A549 treated with DMSO at 1 μM for 4 hours (cell line): ENCODE results near the gene TREML2. TPM values are rescaled to one million over a fixed set of nuclear protein-coding genes. Genes with fewer than 3 reads are reported as not detected.

Experiments used
- total RNA-seq: library from RNA; stranded (reverse); fragments of 200-300 nt; extraction: Qiagen RNA extraction; gene quantifications from 5 replicates; pipeline ENCODE4 v1.2.3, GENCODE V29; 2022; ENCODE audit warnings: low read depth

Gene TREML2, protein sequence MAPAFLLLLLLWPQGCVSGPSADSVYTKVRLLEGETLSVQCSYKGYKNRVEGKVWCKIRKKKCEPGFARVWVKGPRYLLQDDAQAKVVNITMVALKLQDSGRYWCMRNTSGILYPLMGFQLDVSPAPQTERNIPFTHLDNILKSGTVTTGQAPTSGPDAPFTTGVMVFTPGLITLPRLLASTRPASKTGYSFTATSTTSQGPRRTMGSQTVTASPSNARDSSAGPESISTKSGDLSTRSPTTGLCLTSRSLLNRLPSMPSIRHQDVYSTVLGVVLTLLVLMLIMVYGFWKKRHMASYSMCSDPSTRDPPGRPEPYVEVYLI
- total RNA-seq, result not detected in 5 replicates

DNA sequence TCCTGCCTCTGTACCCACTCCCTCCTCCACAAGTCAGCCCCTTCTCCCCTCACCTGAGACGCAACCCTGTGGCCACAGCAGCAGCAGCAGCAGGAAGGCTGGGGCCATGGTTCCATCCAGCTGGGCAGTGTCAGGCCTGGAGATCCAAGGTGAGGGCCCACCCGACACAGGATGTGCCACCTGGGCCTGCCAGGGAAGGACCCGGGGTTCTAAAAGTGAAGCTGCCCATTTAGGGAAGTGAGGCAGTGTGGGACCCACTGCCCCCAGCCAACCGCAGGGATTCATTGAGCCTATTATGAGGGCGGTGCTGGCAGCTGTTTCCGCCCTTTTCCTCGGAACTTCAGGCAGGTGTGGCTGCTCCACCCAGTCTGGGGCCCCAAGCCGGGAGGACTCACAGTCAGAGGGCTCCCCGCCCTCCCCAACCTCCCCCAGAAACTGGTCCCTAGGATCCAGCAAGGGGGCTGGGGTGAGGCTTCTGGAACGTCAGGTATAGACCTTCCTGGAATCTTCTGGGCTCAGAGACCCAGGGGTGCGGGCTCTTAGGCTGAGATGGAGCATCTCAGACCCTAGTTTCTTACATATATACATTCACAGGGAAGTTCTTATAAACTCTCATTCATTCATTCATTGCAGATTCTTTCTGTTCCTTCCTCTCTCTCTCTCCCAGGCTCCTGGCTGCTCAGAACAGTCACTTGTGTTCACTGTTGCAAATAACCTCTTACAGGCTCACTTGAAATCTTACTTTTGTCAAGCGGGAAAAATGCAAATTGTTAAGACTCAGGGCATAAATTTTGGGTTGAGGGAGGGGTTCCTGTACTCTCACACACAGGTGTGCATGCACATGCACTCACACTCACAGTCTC is at the start of gene TREML2:
TREML2 (minus strand) TSS at position 249 of the 863 bp plus-strand sequence; CDS start at position 108, 141 bp downstream.

GRCh38 chr6:41228096-41228495 is 27.1 kb upstream of the TREML2 start, which contains the start of gene TREML4:
TREML4 (plus strand) TSS chr6:41228349; CDS start chr6:41228428, 79 bp downstream.

GRCh38 chr6:41162687-41163418 is 38.1 kb downstream of the TREML2 start, which contains the start of gene TREM2:
TREM2 (minus strand) TSS chr6:41163116; CDS start chr6:41163082, 34 bp downstream.

GRCh38 chr6:41153992-41154625 is 46.8 kb downstream of the TREML2 start, which contains the start of gene TREML1:
TREML1 (minus strand) TSS chr6:41154347; CDS start chr6:41154288, 59 bp downstream.

Other genes with a start within 250 kb of the TREML2 start
- gene UNC5CL, start 161.9 kb downstream of the TREML2 start, total RNA-seq, result 0.28 to 0.38 TPM (median 0.33 TPM) in 5 replicates
- gene TSPO2, start 158.7 kb downstream of the TREML2 start, total RNA-seq, result not detected in 5 replicates
- not detected in 5 replicates for gene APOBEC2, start 147.9 kb downstream of the TREML2 start, total RNA-seq
- 19.0 to 22.8 TPM (median 19.6 TPM) in 5 replicates for gene OARD1, start 128.8 kb downstream of the TREML2 start, total RNA-seq
- 12.5 to 16.6 TPM (median 15.6 TPM) in 5 replicates for gene NFYA, start 128.2 kb downstream of the TREML2 start, total RNA-seq
- gene TREML1, start 46.8 kb downstream of the TREML2 start, total RNA-seq, result not detected in 5 replicates
- gene TREM2, start 38.0 kb downstream of the TREML2 start, total RNA-seq, result 0.09 TPM in 1 of 5 replicates, not detected in the others
- gene TREML4, start 27.2 kb upstream of the TREML2 start, total RNA-seq, result not detected in 5 replicates
- 0.09 to 0.30 TPM (median 0.13 TPM) in 4 of 5 replicates, not detected in the other for gene TREM1, start 85.5 kb upstream of the TREML2 start, total RNA-seq
- not detected in 5 replicates for gene NCR2, start 134.5 kb upstream of the TREML2 start, total RNA-seq